ENCODE measurements around the gene SNAP25.

The SNAP25 gene

DNA sequence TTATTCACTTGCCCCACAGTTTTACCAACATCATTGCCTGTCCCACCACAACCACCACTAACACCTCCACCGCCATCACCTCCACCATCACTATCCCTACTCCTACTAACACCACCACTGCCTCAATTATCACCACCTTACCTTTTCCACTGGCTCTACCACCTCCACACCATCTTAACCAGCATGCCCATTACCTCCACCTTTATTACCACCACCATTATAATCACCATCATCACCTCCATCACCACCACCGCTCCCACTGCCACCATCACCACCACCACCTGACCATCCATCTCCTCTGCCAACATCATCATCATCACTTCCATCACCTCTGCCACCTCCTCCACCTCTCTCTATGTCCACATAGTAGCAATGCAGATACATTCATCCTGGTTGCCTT is 90.0 kb downstream of the SNAP25 start:
- Histone ChIP-seq H3K36me3 (ENCODE audit: insufficient read depth, low read length) (no peaks in the 10 kb centered on the region; the same call in 1 of the 2 replicates), H3K9me3 (ENCODE audit: low read depth, low read length) (no peaks in the 10 kb centered on the region), H3K4me3 (no peak overlapping the region), H3K27ac (no peak overlapping the region), H3K9ac (ENCODE audit: insufficient read length) (no peak overlapping the region)
- TF ChIP-seq POLR2AphosphoS5 (IDR thresholded peaks at IDR 0.05; ENCODE audit: borderline replicate concordance, low read depth, low read length) (no peak), EZH2 (IDR thresholded peaks at IDR 0.05) (no peak), FOXP2 (optimal IDR thresholded peaks at IDR 0.05; ENCODE audit: control extremely low read depth, extremely low read length, insufficient read depth) (no peak)
- no peak for DNase-seq (ENCODE audit: low read depth, low spot score)

GRCh38 chr20:10309326-10309725 is 90.7 kb downstream of the SNAP25 start:
- no peak overlapping the region for H3K4me3 ChIP-seq
- H3K9ac ChIP-seq (ENCODE audit: insufficient read length), result no peak overlapping the region
- no peak overlapping the region for H3K27ac ChIP-seq
- no peaks in the 10 kb centered on the region for H3K9me3 ChIP-seq (ENCODE audit: low read depth, low read length)
- TF ChIP-seq FOXP2 (optimal IDR thresholded peaks at IDR 0.05; ENCODE audit: control extremely low read depth, extremely low read length, insufficient read depth) (no peak), POLR2AphosphoS5 (IDR thresholded peaks at IDR 0.05; ENCODE audit: borderline replicate concordance, low read depth, low read length) (no peak), EZH2 (IDR thresholded peaks at IDR 0.05) (no peak)
- H3K36me3 ChIP-seq (ENCODE audit: insufficient read depth, low read length), result no peaks in the 10 kb centered on the region; the same call in 1 of the 2 replicates
- DNase-seq (ENCODE audit: low read depth, low spot score), result no peak

- TF ChIP-seq FOXP2 (optimal IDR thresholded peaks at IDR 0.05; ENCODE audit: control extremely low read depth, extremely low read length, insufficient read depth), result no peak
- Histone ChIP-seq H3K4me3 (no peak overlapping the region), H3K27ac (no peak overlapping the region), H3K9ac (ENCODE audit: insufficient read length) (no peak overlapping the region), H3K36me3 (ENCODE audit: insufficient read depth, low read length) (no peaks in the 10 kb centered on the region; the same call in 1 of the 2 replicates), H3K9me3 (ENCODE audit: low read depth, low read length) (no peaks in the 10 kb centered on the region)
- no peak for DNase-seq (ENCODE audit: low read depth, low spot score)
Observed at GRCh38 chr20:10312111-10312510, 93.5 kb downstream of the SNAP25 start.

GRCh38 chr20:10313215-10313614 is 94.6 kb downstream of the SNAP25 start:
- no peak overlapping the region for H3K27ac ChIP-seq
- no peak for DNase-seq (ENCODE audit: low read depth, low spot score)
- no peak for TF ChIP-seq EZH2 (IDR thresholded peaks at IDR 0.05)
- no peak for TF ChIP-seq POLR2AphosphoS5 (IDR thresholded peaks at IDR 0.05; ENCODE audit: borderline replicate concordance, low read depth, low read length)
- TF ChIP-seq FOXP2 (optimal IDR thresholded peaks at IDR 0.05; ENCODE audit: control extremely low read depth, extremely low read length, insufficient read depth), result no peak
- no peak overlapping the region for H3K9ac ChIP-seq (ENCODE audit: insufficient read length)
- no peaks in the 10 kb centered on the region for H3K9me3 ChIP-seq (ENCODE audit: low read depth, low read length)
- H3K4me3 ChIP-seq, result no peak overlapping the region
- H3K36me3 ChIP-seq (ENCODE audit: insufficient read depth, low read length), result no peaks in the 10 kb centered on the region; the same call in 1 of the 2 replicates

DNA sequence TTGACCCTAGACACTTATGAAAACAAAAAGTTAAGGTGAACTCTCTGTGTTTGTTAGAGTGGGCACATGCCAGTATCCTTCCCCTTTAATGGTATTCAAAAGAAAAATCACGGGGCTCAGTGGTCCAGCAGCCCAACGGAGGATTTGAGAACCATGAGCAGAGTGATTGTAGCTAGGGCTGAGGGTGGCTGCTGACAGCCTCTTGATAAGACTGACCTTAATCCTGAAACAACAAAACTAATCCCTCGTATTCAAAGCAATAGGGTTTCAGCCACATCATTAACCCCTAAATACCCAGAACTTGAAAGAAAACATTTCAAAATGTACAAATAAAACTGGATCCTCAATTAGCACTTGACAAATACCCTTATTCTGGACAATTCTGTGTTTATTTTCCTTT is 95.1 kb downstream of the SNAP25 start:
- Histone ChIP-seq H3K9ac (ENCODE audit: insufficient read length) (no peak overlapping the region), H3K4me3 (no peak overlapping the region), H3K9me3 (ENCODE audit: low read depth, low read length) (no peaks in the 10 kb centered on the region), H3K27ac (no peak overlapping the region), H3K36me3 (ENCODE audit: insufficient read depth, low read length) (no peaks in the 10 kb centered on the region; the same call in 1 of the 2 replicates)
- TF ChIP-seq FOXP2 (optimal IDR thresholded peaks at IDR 0.05; ENCODE audit: control extremely low read depth, extremely low read length, insufficient read depth) (no peak), EZH2 (IDR thresholded peaks at IDR 0.05) (no peak)
- no peak for DNase-seq (ENCODE audit: low read depth, low spot score)

GRCh38 chr20:10314198-10314597 is 95.6 kb downstream of the SNAP25 start:
- Histone ChIP-seq H3K9ac (ENCODE audit: insufficient read length) (no peak overlapping the region), H3K36me3 (ENCODE audit: insufficient read depth, low read length) (no peaks in the 10 kb centered on the region), H3K4me3 (no peak overlapping the region), H3K27ac (no peak overlapping the region), H3K9me3 (ENCODE audit: low read depth, low read length) (no peaks in the 10 kb centered on the region)
- DNase-seq (ENCODE audit: low read depth, low spot score), result no peak
- no peak for TF ChIP-seq POLR2AphosphoS5 (IDR thresholded peaks at IDR 0.05; ENCODE audit: borderline replicate concordance, low read depth, low read length)

DNA sequence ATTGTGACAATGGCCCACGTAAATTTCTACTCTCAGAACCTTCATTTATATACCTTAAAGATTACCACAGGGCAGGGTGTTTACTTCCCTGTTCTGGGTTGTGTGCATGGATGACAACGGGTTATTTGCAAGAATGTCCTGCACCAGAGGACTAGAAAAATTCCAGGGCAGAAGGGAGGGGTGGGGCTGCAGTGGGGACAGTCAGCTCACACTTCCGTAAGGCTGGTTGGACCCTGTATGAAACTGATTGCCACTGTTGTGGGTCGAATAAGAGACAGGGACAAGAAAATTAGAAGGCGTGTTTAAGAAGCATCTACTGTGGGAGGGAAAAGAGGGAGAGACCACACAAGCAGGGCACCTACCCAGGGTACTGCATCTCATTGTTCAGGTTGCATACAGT is 96.5 kb downstream of the SNAP25 start:
- no peaks in the 10 kb centered on the region for H3K36me3 ChIP-seq (ENCODE audit: insufficient read depth, low read length)
- no peaks in the 10 kb centered on the region for H3K9me3 ChIP-seq (ENCODE audit: low read depth, low read length)
- no peak overlapping the region for H3K9ac ChIP-seq (ENCODE audit: insufficient read length)
- TF ChIP-seq EZH2 (IDR thresholded peaks at IDR 0.05) (no peak), POLR2AphosphoS5 (IDR thresholded peaks at IDR 0.05; ENCODE audit: borderline replicate concordance, low read depth, low read length) (no peak), FOXP2 (optimal IDR thresholded peaks at IDR 0.05; ENCODE audit: control extremely low read depth, extremely low read length, insufficient read depth) (no peak)
- DNase-seq (ENCODE audit: low read depth, low spot score), result no peak
- H3K27ac ChIP-seq, result no peak overlapping the region
- no peak overlapping the region for H3K4me3 ChIP-seq

- H3K9me3 ChIP-seq (ENCODE audit: low read depth, low read length), result no peaks in the 10 kb centered on the region
- TF ChIP-seq EZH2 (IDR thresholded peaks at IDR 0.05) (no peak), FOXP2 (optimal IDR thresholded peaks at IDR 0.05; ENCODE audit: control extremely low read depth, extremely low read length, insufficient read depth) (no peak), POLR2AphosphoS5 (IDR thresholded peaks at IDR 0.05; ENCODE audit: borderline replicate concordance, low read depth, low read length) (no peak)
- H3K27ac ChIP-seq, result no peak overlapping the region
- no peak overlapping the region for H3K9ac ChIP-seq (ENCODE audit: insufficient read length)
- no peak for DNase-seq (ENCODE audit: low read depth, low spot score)
- H3K36me3 ChIP-seq (ENCODE audit: insufficient read depth, low read length), result no peaks in the 10 kb centered on the region
- no peak overlapping the region for H3K4me3 ChIP-seq
Observed at GRCh38 chr20:10316582-10316981, 98.0 kb downstream of the SNAP25 start.

DNA sequence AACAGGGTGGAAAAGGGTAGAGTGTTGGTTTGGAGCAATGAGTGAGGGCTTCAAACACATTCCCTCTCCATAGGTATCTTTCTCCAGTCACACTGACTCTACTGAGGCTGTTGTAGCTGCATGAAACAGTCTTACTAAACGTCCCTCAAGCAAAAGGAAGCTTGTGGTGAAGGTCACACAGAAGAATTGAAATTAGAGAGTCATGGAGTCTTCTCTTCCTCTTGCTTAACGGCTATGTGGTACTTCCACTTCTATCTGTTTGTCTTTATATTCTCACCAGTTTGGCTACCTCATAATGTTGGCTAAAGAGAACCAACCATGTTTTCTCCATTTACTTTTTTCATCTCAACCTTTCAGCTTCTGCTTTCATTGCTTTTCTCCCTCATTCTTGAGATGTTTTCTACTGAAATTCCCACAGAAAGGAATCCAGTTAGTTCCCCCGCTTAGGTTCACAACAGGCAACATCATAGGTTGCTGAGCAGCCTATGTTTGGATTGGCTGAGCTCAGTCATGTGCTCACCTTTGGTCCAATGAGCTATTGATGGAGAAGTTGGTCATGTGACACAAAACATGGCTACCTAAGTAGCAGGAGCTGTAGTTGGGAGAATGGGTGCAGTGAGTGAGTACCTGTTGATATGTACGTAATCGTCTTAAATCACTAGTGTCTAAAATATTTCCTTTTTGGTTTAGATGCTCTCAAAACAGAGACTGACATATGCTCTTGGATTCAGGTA is 99.8 kb downstream of the SNAP25 start:
- no peak for DNase-seq (ENCODE audit: low read depth, low spot score)
- Histone ChIP-seq H3K9ac (ENCODE audit: insufficient read length) (no peak overlapping the region), H3K9me3 (ENCODE audit: low read depth, low read length) (no peaks in the 10 kb centered on the region), H3K36me3 (ENCODE audit: insufficient read depth, low read length) (no peaks in the 10 kb centered on the region), H3K27ac (no peak overlapping the region), H3K4me3 (no peak overlapping the region)
- TF ChIP-seq POLR2AphosphoS5 (IDR thresholded peaks at IDR 0.05; ENCODE audit: borderline replicate concordance, low read depth, low read length), result no peak
- no peak for TF ChIP-seq FOXP2 (optimal IDR thresholded peaks at IDR 0.05; ENCODE audit: control extremely low read depth, extremely low read length, insufficient read depth)
- no peak for TF ChIP-seq EZH2 (IDR thresholded peaks at IDR 0.05)

Measured in SK-N-MC (cell line).